ENCODE measurements around the gene CYP1A2.

The CYP1A2 gene

DNA sequence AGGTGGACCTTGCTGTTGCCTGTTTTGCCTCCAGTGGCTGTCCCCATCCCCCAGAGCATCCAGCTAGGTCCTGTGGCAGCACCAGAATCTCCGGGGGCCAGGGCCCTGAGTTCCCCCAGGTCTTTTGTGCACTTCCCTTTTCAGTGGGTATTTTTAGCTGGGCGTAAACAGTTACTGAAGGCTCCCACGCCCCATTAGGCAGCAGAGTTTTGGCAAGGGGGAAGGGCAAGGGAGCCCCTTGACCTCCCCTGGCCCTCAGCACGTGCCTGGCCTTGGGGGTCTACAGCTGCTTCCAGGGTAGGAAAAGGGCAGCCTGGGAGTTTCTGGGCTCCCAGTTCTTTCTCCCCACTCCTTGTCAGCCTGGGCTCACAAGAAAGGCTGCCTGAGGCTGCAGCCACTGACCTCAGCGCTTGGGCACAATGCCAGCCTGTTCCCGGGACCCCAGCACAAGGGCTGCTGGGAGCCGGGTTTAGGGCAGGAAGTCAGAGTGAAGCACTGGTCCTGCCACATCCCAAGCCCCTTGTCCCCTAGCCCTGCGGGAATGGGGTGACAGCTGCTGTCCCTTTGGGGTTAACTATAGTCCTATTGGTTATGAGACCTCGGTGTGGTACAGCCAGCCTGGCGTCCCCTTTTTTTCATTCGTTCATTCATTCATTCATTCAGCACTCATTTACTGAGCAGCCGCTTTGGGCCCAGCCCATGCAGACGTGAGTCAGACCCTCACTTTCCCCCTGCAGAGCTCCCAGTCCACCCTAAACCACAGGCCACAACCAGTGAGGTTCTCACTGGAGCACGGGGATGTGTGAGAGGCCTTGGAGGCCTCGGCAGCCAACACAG lies 41.7 kb downstream of the CYP1A2 start:
- DNase-seq = no peak

DNA sequence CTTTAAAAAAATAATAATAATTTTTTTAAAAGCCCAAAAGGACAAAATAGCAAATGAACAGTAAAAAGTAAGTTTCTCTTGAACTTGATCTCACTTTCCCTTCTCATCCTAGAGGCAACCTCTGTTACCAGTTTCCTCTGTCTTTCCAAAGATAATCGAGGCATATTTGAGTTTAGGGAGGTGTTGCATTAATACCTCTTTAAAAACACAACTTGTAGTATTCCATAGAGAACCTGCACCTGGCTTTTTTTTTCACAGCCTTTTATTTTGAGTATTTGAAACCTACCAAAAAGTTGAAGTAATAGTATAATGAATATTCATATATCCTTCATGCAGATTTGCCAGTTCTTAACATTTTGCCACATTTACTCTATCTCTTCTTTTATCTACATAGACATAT lies 42.4 kb downstream of the CYP1A2 start:
- DNase-seq = no peak

DNA sequence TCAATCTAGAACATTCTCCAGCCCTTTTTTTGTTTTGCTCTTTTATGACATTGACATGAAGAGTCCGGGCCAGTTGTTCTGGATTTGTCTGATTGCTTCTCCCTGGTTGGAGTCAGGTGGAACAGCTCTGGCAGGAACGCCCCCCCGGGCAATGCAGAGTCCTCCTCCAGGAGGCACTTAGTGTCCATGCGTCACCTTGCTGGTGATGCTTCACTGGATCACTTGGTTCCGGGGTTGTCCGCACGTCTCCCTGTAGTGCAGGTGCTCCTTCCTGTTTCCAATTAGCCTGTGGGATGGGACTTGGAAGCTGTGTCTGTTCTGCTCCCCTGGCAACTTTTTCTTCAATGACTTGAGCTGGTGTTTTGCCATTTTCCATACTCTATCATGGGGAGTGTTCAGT lies 43.0 kb downstream of the CYP1A2 start:
- DNase-seq = no peak

DNA sequence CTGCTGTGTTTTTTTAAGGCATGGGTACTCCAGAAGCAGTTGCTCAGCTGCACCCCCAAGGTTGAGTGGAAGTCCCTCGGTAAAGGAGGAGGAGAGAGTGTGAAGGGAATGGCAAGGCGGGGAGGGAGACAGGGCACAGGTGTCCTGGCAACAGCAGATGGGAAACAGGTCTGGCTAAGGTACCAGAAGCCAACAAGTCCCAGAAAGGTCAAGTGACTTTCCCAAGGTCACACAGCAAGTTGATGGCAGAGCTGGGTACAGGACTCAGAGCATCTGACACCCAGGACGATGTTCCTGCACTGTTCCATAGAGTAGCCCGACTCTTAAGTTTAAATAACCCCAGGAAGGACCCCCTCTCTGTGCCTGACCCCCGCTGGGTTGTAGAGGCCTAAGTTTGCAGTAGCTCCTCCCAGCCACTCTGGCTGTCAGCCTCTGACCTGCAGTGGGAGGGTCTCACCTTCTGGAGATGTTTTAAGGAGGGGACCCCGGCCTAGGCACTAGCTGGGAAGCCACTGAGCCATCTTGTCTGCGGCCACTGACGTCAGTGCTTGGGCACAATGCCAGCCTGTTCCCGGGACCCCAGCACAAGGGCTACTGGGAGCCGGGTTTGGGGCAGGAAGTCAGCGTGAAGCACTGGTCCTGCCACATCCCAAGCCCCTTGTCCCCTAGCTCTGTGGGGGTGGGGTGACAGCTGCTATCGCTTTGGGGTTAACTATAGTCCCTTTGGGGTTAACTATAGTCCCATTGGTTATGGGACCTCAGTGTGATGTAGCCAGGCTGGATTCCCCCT lies 43.8 kb downstream of the CYP1A2 start:
- no peak for DNase-seq

DNA sequence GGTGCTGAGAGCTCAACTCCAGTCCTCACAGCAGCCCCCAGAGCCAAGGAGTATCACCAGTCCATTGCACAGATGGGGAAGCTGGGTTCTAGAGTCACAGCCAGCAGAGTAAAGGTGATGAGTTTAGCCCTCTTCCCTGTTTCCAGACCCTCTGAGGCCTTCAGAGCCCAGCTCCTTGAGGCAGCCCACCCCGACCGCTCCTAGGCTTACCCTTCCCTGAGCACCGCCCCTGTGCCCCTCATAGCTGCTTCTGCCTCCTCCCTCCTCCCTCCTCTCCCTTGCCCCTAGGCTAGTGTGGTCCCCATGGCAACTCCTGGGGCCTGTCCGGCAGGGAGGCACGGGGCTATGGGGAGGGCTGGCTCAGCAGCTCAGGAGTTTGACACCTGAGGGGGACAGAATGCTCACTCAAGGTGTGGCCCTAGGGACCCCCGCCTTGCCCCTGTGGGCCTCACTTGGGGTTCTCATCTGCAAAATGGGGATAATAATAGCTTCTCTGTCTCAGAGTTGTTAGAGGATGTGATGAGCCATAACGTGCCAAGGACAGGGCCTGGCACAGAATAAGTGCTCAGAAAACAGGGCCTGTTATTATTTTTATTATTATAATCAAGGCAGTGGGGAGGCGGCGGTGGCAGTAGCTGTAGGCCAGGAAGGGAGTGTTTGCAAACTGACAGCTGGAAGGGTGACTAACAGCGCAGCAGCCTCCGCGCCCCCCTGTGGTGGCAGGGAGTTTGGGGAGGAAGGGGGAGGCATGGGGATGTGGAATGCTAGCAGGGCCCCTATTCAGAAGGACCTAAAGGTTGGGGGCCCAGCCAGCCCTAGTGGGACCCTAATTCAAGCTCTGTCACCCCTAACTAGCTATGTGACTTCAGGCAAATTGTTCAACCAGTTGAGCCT lies 44.7 kb downstream of the CYP1A2 start:
- no peak for DNase-seq

DNA sequence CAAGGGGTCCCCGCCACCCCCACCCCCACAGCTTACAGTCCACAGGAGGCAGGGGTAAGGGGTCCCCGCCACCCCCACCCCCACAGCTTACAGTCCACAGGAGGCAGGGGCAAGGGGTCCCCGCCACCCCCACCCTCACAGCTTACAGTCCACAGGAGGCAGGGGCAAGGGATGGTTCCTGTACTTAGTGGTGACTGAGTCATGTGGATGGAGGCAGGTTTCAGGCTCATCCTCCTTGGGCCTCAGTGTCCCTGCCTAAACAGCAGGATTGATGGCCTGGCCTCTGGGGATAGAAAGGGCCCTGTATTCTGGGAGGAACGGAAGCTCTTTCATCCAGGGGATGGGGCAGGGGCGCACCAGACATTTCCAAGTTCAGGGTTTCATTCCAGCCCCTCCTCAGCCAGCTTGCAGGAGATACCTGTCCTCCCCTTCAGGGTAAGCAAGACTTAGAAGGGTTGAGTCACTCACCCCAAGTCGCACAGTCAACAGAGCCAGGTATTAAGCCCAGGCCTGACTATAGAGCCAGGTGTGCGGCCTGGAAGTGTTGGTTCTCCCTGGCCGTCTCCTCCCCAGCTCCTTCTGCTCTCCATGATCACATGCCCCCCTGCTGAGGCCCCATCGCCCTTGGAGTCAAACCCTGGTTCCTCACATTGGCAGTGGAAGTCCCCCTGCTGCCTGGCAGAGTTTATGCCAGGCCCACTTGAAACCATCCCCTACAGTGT lies 45.8 kb downstream of the CYP1A2 start:
- no peak for DNase-seq

DNA sequence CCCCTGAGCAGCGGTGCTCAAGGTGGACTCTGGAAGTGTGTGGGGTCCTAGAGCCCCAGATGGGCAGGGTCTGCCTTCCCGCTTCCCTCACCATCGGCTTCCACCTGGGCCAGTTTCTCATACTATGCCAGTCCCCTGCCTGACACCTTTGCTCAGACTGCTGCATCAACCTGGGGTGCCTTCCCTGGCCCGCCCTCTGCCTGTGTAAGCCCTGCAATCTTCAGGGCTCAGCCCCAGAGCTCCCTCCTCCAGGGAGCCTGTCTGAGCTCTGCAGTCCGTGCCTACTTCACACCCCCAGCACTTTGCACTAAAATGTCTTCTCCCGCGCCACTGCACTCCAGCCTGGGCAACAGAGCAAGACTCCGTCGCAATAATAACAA lies 46.3 kb downstream of the CYP1A2 start:
- DNase-seq = no peak

DNA sequence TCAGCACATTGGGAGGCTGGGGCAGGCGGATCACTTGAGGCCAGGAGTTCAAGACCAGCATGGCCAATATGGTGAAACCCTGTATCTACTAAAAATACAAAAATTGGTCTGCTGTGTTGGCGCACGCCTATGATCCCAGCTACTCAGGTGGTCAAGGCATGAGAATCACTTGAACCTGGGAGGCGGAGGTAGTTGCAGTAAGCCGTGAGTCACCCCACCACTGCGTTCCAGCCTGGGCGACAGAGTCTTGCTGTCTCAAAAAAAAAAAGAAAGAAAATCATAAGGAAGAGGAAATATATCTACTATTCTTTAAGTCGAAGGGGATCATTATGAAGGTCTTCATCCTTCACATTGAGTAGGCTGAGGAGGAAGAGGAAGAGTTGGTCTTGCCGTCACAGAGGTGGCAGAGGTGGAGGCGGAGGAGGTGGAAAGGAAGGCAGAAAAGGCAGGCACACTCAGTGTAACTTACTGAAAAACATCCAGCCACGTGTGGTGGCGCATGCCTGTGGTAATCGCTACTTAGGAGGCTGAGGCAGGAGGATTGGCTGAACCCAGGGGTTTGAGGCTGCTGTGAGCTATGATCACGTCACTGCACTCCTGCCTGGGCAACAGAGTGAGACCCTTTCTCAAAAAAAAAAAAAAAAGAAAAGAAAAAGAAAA lies 47.5 kb downstream of the CYP1A2 start:
- no peak for DNase-seq

DNA sequence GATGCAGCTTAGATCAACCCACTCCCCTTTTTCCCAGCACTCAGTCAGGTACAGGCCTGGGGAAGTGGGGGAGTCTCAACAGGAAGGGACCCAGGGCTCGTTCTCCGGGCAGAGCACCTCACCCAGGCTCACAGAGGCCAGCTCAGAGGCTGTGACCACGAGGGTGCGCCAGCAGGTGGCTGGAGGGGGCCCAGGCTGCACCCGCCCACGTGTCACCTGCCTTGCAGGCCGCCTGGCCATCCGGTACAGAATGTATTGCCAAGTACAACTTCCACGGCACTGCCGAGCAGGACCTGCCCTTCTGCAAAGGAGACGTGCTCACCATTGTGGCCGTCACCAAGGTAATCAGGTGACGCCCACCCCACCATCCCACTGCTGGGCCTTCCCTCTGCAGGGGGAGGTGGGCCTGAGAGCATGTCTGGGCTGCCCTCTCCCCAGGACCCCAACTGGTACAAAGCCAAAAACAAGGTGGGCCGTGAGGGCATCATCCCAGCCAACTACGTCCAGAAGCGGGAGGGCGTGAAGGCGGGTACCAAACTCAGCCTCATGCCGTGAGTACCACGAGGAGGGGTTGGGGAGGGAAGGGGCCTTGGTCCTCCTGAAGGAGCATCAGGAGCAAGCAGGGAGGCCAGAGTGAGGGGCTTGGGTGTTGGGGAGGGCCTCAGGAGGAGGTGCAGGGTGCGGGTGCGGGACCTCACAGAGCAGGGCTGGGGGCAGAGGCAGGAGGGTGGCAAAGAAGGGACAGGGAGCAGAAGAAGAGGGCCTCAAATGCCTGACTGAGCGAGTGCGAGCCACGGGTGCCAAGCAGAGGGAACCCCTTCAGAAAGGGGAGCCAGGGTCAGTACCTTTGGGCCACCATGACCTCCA lies 50.0 kb downstream of the CYP1A2 start:
- no peak for DNase-seq

DNA sequence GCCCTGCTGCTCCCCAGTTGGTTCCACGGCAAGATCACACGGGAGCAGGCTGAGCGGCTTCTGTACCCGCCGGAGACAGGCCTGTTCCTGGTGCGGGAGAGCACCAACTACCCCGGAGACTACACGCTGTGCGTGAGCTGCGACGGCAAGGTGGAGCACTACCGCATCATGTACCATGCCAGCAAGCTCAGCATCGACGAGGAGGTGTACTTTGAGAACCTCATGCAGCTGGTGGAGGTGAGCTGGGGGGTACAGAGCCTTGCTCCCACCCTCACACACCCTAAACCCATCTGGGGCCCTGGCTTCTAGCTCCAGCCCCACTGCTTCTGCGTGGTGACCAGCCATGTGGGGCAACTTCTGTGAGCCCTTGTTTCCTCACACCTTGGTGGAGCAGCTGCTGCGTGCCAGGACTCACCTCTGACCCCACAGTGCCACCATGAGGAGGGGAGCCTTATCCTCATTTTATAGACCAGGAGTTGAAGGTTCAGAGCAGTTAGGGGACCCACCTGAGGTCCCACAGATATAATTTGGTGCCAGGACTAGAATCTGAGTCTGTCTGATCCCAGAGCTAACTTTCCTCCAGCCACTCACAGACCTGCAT lies 50.7 kb downstream of the CYP1A2 start:
- DNase-seq = no peak

DNA sequence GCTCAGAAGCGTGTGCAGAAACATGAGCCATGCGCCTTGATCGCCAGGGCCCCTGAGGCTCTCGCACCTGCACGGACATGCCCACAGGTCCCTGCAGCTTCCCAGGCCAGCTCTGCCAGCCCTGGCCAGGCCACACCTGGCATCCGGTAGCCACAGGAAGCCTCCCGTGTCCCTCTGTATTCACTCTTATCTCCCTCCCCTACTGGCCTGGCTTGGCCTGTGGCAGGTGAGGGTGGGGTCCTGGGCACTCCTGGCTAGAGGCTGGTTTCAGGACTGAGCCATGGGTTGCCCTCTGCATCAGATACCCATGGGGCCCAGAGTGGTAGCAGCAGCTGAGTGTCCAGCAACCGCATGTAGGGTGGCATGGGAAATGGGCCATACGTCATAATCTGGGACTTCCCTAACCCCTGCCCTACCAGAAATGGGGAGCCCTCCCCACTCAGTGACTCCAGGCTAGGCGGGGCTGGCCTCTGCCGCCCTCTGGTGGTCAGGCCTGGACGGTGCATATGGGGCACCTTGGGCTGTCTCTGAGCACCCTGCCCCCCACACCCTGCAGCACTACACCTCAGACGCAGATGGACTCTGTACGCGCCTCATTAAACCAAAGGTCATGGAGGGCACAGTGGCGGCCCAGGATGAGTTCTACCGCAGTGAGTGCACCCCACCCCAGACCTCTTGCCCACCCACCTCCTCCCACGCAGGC lies 51.4 kb downstream of the CYP1A2 start:
- DNase-seq = no peak

DNA sequence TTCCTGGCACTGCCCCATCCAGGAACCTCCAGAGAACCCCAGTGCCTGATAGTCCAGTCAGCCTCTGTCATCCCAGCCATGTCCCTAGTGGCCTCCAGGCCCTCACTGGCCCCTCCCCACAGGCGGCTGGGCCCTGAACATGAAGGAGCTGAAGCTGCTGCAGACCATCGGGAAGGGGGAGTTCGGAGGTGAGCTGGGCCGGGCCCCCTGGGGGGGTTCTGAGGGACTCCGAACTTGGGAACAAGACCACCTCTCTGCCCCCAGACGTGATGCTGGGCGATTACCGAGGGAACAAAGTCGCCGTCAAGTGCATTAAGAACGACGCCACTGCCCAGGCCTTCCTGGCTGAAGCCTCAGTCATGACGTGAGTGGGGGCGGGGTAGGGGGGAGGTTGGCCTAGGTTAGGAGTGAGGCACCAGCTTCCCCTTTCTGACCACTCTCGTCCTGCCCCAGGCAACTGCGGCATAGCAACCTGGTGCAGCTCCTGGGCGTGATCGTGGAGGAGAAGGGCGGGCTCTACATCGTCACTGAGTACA lies 52.0 kb downstream of the CYP1A2 start:
- no peak for DNase-seq

DNA sequence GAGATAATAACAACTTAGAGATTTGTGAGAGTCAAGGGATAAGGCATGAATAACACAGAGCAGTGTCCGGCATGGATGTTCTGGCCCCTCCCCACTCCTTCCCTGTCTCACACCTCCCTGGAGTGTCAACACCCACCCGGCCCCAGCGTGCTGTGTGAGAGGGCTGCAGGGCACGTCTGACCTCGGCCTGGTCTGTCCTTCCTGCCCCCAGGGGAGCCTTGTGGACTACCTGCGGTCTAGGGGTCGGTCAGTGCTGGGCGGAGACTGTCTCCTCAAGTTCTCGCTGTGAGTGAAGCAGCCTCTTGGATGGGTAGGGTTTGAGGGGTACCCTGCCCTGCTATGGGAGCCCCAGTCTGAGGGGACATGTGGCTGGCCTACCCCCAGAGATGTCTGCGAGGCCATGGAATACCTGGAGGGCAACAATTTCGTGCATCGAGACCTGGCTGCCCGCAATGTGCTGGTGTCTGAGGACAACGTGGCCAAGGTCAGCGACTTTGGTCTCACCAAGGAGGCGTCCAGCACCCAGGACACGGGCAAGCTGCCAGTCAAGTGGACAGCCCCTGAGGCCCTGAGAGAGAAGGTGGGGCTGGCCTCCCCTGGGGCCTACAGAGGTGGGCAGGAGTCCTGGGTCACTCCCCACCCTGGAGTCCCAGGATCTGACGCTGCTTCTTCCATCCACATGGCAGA lies 52.8 kb downstream of the CYP1A2 start:
- no peak for DNase-seq

DNA sequence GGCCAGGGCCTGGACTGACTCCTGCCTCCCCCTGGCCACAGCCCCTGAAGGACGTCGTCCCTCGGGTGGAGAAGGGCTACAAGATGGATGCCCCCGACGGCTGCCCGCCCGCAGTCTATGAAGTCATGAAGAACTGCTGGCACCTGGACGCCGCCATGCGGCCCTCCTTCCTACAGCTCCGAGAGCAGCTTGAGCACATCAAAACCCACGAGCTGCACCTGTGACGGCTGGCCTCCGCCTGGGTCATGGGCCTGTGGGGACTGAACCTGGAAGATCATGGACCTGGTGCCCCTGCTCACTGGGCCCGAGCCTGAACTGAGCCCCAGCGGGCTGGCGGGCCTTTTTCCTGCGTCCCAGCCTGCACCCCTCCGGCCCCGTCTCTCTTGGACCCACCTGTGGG lies 53.6 kb downstream of the CYP1A2 start:
- no peak for DNase-seq

DNA sequence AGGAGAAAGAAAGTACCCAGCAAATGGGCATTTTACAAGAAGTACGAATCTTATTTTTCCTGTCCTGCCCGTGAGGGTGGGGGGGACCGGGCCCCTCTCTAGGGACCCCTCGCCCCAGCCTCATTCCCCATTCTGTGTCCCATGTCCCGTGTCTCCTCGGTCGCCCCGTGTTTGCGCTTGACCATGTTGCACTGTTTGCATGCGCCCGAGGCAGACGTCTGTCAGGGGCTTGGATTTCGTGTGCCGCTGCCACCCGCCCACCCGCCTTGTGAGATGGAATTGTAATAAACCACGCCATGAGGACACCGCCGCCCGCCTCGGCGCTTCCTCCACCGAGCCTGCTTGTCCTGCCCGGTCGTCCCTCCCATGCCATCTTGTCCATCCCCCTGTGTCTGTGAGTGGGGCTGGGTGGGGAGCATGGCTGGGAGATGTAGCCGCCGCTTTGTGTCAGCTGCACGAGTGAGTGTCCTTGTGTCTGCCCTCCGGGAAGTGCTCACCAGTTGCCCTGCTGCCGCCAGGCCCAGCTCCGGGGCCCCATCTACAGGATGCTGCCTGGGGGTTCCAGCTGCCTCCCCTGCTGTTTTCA lies 54.3 kb downstream of the CYP1A2 start:
- no peak for DNase-seq

DNA sequence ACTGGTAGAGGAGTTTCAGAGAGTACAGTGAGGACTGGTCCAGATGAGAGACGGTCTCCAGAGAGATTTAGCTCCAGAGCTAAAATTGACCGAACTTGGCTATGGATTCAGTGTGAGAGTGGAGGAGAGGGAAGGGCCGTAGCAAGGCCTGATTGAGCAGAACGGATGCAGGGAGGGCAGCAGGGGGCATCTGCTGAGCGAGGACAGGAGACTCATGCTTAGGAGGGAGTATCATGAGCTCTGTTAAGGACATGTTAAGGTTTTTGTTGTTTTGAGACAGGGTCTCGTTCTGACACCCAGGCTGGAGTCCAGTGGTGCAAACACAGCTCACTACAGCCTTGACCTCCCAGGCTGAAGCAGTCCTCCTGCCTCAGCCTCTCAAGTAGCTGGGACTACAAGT lies 56.3 kb downstream of the CYP1A2 start:
- no peak for DNase-seq
